ENCODE data around the gene TMEM190. TPM values are rescaled to one million over a fixed set of nuclear protein-coding genes. Genes with fewer than 3 reads are reported as not detected.
A peak's percentile ranks its signal among the peaks of the same experiment; 100 is the strongest.
"Not testable (repeated sequence)": the region's sequence is repeated elsewhere in the genome, so short reads cannot be mapped to it uniquely, and the experiment has no call there.

Gene TMEM190
- total RNA-seq, 1 experiment from 2014 or later: not detected

GRCh38 chr19:55392820-55393761, 16.5 kb downstream of the TMEM190 start:
- H3K4me3 Mint-ChIP-seq (ENCODE audit: low read depth, unreplicated experiment): no peak overlapping the region
- TF ChIP-seq, protein P1, sequence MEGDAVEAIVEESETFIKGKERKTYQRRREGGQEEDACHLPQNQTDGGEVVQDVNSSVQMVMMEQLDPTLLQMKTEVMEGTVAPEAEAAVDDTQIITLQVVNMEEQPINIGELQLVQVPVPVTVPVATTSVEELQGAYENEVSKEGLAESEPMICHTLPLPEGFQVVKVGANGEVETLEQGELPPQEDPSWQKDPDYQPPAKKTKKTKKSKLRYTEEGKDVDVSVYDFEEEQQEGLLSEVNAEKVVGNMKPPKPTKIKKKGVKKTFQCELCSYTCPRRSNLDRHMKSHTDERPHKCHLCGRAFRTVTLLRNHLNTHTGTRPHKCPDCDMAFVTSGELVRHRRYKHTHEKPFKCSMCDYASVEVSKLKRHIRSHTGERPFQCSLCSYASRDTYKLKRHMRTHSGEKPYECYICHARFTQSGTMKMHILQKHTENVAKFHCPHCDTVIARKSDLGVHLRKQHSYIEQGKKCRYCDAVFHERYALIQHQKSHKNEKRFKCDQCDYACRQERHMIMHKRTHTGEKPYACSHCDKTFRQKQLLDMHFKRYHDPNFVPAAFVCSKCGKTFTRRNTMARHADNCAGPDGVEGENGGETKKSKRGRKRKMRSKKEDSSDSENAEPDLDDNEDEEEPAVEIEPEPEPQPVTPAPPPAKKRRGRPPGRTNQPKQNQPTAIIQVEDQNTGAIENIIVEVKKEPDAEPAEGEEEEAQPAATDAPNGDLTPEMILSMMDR (IDR thresholded peaks at IDR 0.05; ENCODE audit: unreplicated experiment): no peak
- CTCF ChIA-PET: interaction anchor here (0.7 kb wide), 1 partner anchor 13 kb away, joined by 6 read pairs; no protein-coding TSS in a partner anchor
- H3K4me1 Mint-ChIP-seq (ENCODE audit: low read depth, unreplicated experiment): peaks cover 17% of the 10 kb centered on the region
- peak overlapping the region; percentile 43 for H3K27ac Mint-ChIP-seq (ENCODE audit: unreplicated experiment)
- no peaks in the 10 kb centered on the region for H3K27me3 Mint-ChIP-seq (ENCODE audit: unreplicated experiment)
- H3K9me3 Mint-ChIP-seq (ENCODE audit: low read depth, unreplicated experiment): no peaks in the 10 kb centered on the region
- peaks cover 61% of the 10 kb centered on the region for H3K36me3 Mint-ChIP-seq (ENCODE audit: insufficient read depth, unreplicated experiment)
- intact Hi-C loops (cut with micrococcal nuclease; ENCODE audit: unreplicated experiment): no loop called here
- no peak for DNase-seq
- BruUV-seq (replicated peaks): no TSS peak

DNA sequence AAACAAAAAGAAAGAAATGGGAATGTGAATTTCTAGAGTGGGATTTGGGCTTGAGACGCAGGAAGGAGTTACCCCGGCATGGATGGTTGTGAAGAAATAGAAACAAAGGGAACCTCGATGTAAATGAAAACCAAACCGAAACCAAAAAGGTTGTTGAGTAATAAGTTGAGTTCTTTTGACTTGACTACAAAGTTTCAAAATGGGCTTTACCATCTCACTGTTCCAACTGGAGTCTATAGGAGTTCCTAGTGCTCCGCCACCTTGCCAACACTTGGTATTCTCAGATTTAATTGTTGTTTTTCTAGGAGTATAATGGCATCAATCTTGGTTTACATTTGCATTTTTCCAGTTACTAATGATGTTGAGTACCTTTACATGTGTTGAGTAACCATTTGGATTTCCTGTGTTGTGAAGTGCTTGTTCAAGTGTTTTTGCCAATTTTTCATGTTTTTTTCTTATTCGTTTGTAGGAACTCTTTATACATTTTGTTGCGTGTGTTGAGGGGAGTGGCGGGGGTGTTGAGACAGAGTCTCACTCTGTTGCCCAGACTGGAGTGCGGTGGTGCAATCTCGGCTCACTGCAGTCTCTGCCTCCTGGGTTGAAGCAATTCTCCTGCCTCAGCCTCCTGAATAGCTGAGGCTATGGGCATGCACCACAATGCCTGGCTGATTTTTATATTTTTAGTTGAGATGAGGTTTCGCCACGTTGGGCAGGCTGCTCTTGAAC, 21.7 kb downstream of the TMEM190 start:
- H3K27me3 Mint-ChIP-seq (ENCODE audit: unreplicated experiment): no peaks in the 10 kb centered on the region
- H3K9me3 Mint-ChIP-seq (ENCODE audit: low read depth, unreplicated experiment): no peaks in the 10 kb centered on the region
- H3K4me3 Mint-ChIP-seq (ENCODE audit: low read depth, unreplicated experiment): no peak overlapping the region
- peaks cover 55% of the 10 kb centered on the region for H3K36me3 Mint-ChIP-seq (ENCODE audit: insufficient read depth, unreplicated experiment)
- intact Hi-C loops (cut with micrococcal nuclease; ENCODE audit: unreplicated experiment): no loop called here
- DNase-seq: no peak
- H3K4me1 Mint-ChIP-seq (ENCODE audit: low read depth, unreplicated experiment): no peaks in the 10 kb centered on the region
- H3K27ac Mint-ChIP-seq (ENCODE audit: unreplicated experiment): peak overlapping the region; percentile 68
- no TSS peak for BruUV-seq (replicated peaks)
- TF ChIP-seq, protein P1 (IDR thresholded peaks at IDR 0.05; ENCODE audit: unreplicated experiment): no peak
- CTCF ChIA-PET: no interaction called here

- Mint-ChIP-seq H3K27me3 (ENCODE audit: unreplicated experiment) (no peaks in the 10 kb centered on the region), H3K27ac (ENCODE audit: unreplicated experiment) (no peak overlapping the region), H3K9me3 (ENCODE audit: low read depth, unreplicated experiment) (no peaks in the 10 kb centered on the region), H3K4me1 (ENCODE audit: low read depth, unreplicated experiment) (peaks cover 3% of the 10 kb centered on the region), H3K36me3 (ENCODE audit: insufficient read depth, unreplicated experiment) (peaks cover 68% of the 10 kb centered on the region), H3K4me3 (ENCODE audit: low read depth, unreplicated experiment) (no peak overlapping the region)
- no peak for DNase-seq
- intact Hi-C loops (cut with micrococcal nuclease; ENCODE audit: unreplicated experiment): no loop called here
- no TSS peak for BruUV-seq (replicated peaks)
- TF ChIP-seq, protein P1 (IDR thresholded peaks at IDR 0.05; ENCODE audit: unreplicated experiment): no peak
- CTCF ChIA-PET: no interaction called here
Observed at GRCh38 chr19:55400281-55401087, 23.9 kb downstream of the TMEM190 start.

GRCh38 chr19:55401390-55401789, 24.8 kb downstream of the TMEM190 start:
- H3K36me3 Mint-ChIP-seq (ENCODE audit: insufficient read depth, unreplicated experiment): peaks cover 77% of the 10 kb centered on the region
- BruUV-seq (replicated peaks); DNase-seq; H3K27ac Mint-ChIP-seq (ENCODE audit: unreplicated experiment); H3K9me3 Mint-ChIP-seq (ENCODE audit: low read depth, unreplicated experiment); H3K27me3 Mint-ChIP-seq (ENCODE audit: unreplicated experiment); CTCF ChIA-PET; H3K4me3 Mint-ChIP-seq (ENCODE audit: low read depth, unreplicated experiment); intact Hi-C loops (cut with micrococcal nuclease; ENCODE audit: unreplicated experiment): not testable (repeated sequence)
- H3K4me1 Mint-ChIP-seq (ENCODE audit: low read depth, unreplicated experiment): peaks cover 12% of the 10 kb centered on the region

Measured in Calu3 (cell line).